ENCODE results near the gene PMM2. TPM values are rescaled to one million over a fixed set of nuclear protein-coding genes. Genes with fewer than 3 reads are reported as not detected.

PMM2 gene
- total and polyA plus RNA-seq, 2 experiments from 2014 or later, result 28.4 to 31.3 TPM

DNA sequence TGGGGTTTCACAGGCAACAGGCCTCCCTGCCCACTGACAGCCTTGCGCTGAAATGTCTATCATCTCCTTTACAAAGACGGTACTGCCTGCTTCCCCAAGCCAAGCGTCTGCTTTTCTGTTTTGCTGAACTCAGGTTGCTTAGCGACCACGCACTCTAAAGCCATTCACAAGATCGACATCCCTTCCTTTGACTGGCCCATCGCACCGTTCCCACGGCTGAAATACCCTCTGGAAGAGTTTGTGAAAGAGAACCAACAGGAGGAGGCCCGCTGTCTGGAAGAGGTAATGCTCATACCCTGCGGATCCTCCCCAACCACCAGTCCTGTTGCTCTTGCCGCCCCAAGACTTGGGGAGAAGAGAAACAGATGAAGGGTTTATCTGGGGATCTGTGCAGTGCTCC is 28.9 kb upstream of the PMM2 start:
- Histone ChIP-seq H4K20me1 (ENCODE audit: insufficient read depth, poor library complexity, severe bottlenecking) (no peaks in the 10 kb centered on the region), H3K27me3 (no peaks in the 10 kb centered on the region), H3K36me3 (replicated peaks; ENCODE audit: insufficient read depth, low read depth) (no peaks in the 10 kb centered on the region), H3K4me3 (no peak overlapping the region), H3K27ac (no peak overlapping the region), H2AFZ (no peak overlapping the region), H3K79me2 (no peaks in the 10 kb centered on the region), H3K4me1 (ENCODE audit: insufficient read depth) (no peaks in the 10 kb centered on the region), H3K9me3 (ENCODE audit: low read depth) (no peaks in the 10 kb centered on the region), H3K9me2 (replicated peaks; ENCODE audit: insufficient read depth) (no peaks in the 10 kb centered on the region), H3K4me2 (no peak overlapping the region)
- 87% methylated on average over 12 of the region's 12 CpGs for WGBS (ENCODE audit: low lambda C conversion rate, missing lambda C conversion rate)
- TF ChIP-seq CTCF (IDR thresholded peaks at IDR 0.05; ENCODE audit: poor library complexity), result no peak
- TF ChIP-seq EZH2phosphoT487 (IDR thresholded peaks at IDR 0.05; ENCODE audit: low read depth, severe bottlenecking, unreplicated experiment), result no peak
- TF ChIP-seq EZH2 (IDR thresholded peaks at IDR 0.05; ENCODE audit: borderline replicate concordance), result no peak
- no peak for DNase-seq (ENCODE audit: low spot score)

DNA sequence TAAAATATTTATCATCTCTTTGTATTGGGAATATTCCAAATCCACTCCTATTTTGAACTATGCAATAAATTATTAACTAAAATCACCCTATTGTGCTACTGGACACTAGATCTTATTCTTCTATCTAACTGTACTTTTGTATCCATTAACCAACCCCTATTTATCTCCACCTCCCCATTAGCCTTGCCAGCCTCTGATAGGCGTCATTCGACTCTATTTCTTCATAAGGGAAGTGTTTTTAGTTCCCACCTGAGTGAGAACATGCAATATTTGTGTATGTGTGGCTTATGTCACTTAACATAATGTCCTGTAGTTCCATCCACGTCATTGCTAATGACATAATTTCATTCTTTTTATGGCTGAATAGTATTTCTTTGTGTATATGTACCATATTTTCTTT is 24.1 kb upstream of the PMM2 start:
- no peak overlapping the region for H2AFZ ChIP-seq
- WGBS (ENCODE audit: low lambda C conversion rate, missing lambda C conversion rate), result 80% methylated on average over 3 of the region's 3 CpGs
- no peaks in the 10 kb centered on the region for H3K9me2 ChIP-seq (replicated peaks; ENCODE audit: insufficient read depth)
- DNase-seq (ENCODE audit: low spot score), result no peak
- no peaks in the 10 kb centered on the region for H3K9me3 ChIP-seq (ENCODE audit: low read depth)
- H3K4me1 ChIP-seq (ENCODE audit: insufficient read depth), result no peaks in the 10 kb centered on the region
- no peaks in the 10 kb centered on the region for H3K27me3 ChIP-seq
- no peaks in the 10 kb centered on the region for H4K20me1 ChIP-seq (ENCODE audit: insufficient read depth, poor library complexity, severe bottlenecking)
- no peaks in the 10 kb centered on the region for H3K79me2 ChIP-seq
- TF ChIP-seq CTCF (IDR thresholded peaks at IDR 0.05; ENCODE audit: poor library complexity) (no peak), EZH2 (IDR thresholded peaks at IDR 0.05; ENCODE audit: borderline replicate concordance) (no peak), EZH2phosphoT487 (IDR thresholded peaks at IDR 0.05; ENCODE audit: low read depth, severe bottlenecking, unreplicated experiment) (no peak)
- no peaks in the 10 kb centered on the region for H3K36me3 ChIP-seq (replicated peaks; ENCODE audit: insufficient read depth, low read depth)
- no peak overlapping the region for H3K27ac ChIP-seq
- H3K4me2 ChIP-seq, result no peak overlapping the region
- no peak overlapping the region for H3K4me3 ChIP-seq

DNA sequence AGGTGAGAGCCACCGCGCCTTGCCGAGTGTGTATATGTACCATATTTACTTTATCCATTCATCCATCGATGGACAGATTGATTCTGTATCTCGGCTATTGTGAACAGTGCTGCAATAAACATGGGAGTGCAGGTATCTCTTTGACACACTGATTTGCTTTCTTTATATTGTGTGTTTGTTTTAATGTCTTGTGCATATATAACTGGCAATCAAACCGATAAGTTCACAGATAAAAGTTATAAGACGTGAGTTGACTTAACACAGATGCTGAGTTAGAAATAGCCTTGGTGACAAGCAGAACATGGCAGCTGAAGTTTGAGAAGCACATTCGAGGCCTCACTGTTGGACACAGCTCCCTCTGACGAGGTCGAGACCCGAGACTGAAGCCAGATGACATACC is 23.4 kb upstream of the PMM2 start:
- Histone ChIP-seq H3K4me1 (ENCODE audit: insufficient read depth) (no peaks in the 10 kb centered on the region), H3K36me3 (replicated peaks; ENCODE audit: insufficient read depth, low read depth) (no peaks in the 10 kb centered on the region), H2AFZ (no peak overlapping the region), H3K4me3 (no peak overlapping the region), H3K79me2 (no peaks in the 10 kb centered on the region), H3K27ac (no peak overlapping the region), H3K9me3 (ENCODE audit: low read depth) (no peaks in the 10 kb centered on the region), H3K27me3 (no peaks in the 10 kb centered on the region), H4K20me1 (ENCODE audit: insufficient read depth, poor library complexity, severe bottlenecking) (no peaks in the 10 kb centered on the region), H3K4me2 (no peak overlapping the region), H3K9me2 (replicated peaks; ENCODE audit: insufficient read depth) (no peaks in the 10 kb centered on the region)
- DNase-seq (ENCODE audit: low spot score), result no peak
- 81% methylated on average over 11 of the region's 11 CpGs for WGBS (ENCODE audit: low lambda C conversion rate, missing lambda C conversion rate)
- no peak for TF ChIP-seq EZH2 (IDR thresholded peaks at IDR 0.05; ENCODE audit: borderline replicate concordance)
- no peak for TF ChIP-seq EZH2phosphoT487 (IDR thresholded peaks at IDR 0.05; ENCODE audit: low read depth, severe bottlenecking, unreplicated experiment)
- no peak for TF ChIP-seq CTCF (IDR thresholded peaks at IDR 0.05; ENCODE audit: poor library complexity)

DNA sequence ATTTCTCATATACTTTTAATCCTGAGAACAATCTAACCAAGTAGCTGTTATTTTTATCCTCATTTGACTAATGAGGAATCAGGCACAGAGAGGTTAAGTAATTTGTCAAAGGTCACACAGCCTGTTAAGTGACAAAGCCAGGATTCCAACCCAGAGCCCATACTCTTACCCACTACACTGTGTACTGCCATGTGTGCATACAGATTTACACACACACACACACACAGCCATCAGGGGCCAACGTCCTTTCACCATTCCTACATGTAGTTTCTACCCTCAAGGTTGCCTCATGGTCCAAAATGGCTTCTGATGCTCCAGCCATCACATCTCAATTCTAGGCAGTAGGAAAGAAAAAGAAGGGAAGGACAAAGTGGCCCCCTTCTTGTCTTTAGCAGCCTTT is 22.3 kb upstream of the PMM2 start:
- Histone ChIP-seq H3K4me3 (no peak overlapping the region), H2AFZ (no peak overlapping the region), H4K20me1 (ENCODE audit: insufficient read depth, poor library complexity, severe bottlenecking) (no peaks in the 10 kb centered on the region), H3K9me2 (replicated peaks; ENCODE audit: insufficient read depth) (no peaks in the 10 kb centered on the region), H3K36me3 (replicated peaks; ENCODE audit: insufficient read depth, low read depth) (no peaks in the 10 kb centered on the region), H3K9me3 (ENCODE audit: low read depth) (no peaks in the 10 kb centered on the region), H3K4me1 (ENCODE audit: insufficient read depth) (no peaks in the 10 kb centered on the region), H3K4me2 (no peak overlapping the region), H3K79me2 (no peaks in the 10 kb centered on the region), H3K27ac (no peak overlapping the region), H3K27me3 (no peaks in the 10 kb centered on the region)
- no peak for DNase-seq (ENCODE audit: low spot score)
- TF ChIP-seq EZH2phosphoT487 (IDR thresholded peaks at IDR 0.05; ENCODE audit: low read depth, severe bottlenecking, unreplicated experiment) (no peak), CTCF (IDR thresholded peaks at IDR 0.05; ENCODE audit: poor library complexity) (no peak), EZH2 (IDR thresholded peaks at IDR 0.05; ENCODE audit: borderline replicate concordance) (no peak)
- WGBS (ENCODE audit: low lambda C conversion rate, missing lambda C conversion rate), result 100% methylated on average over 1 of the region's 1 CpG

Measured in hepatocyte (in vitro differentiated cells).